A673 (cell line): ENCODE results near the gene MS4A4E.

Experiments
- CTCF ChIP-seq: fragments of 300-800, 200-600 bp; sonication (generic); conservative IDR thresholded peaks from 2 replicates; pipeline ENCODE4 v1.5.1; 2017; ENCODE audit warnings: low read depth, mild to moderate bottlenecking, antibody characterized with exemption, low read length, moderate library complexity, mixed read lengths
- EZH2 ChIP-seq: fragments of 200-600 bp; sonication (generic); IDR thresholded peaks from 2 replicates; pipeline ENCODE4 v1.6.1; 2017; ENCODE audit warnings: borderline replicate concordance, low read depth, mild to moderate bottlenecking, mixed read lengths, antibody characterized with exemption, low read length; ENCODE audit not compliant: poor library complexity, severe bottlenecking

- TF ChIP-seq CTCF = no peak
- TF ChIP-seq EZH2 = no peak
Observed at GRCh38 chr11:60172011-60172410, 70.9 kb downstream of the MS4A4E start.
